Spleen (tissue), 7 donors: ENCODE results near the gene BMP6.

Experiments used
- POLR2A ChIP-seq, 3 donors: fragments of 450-650 bp; IDR thresholded peaks; one replicate each; pipeline ENCODE4 v1.5.1; 2017; ENCODE audit warnings: antibody characterized with exemption in 3 of 3, mild to moderate bottlenecking in 1 of 3
- TF ChIP-seq, protein P1 (sequence below), 11 experiments: fragments of 200-600 bp in 7 of 11; fragments of 450-650 bp in 4 of 11; sonication (generic) in 4 of 11; IDR thresholded peaks in 8 of 11; conservative IDR thresholded peaks in 3 of 11; 1 replicate in 7 of 11; 2 replicates in 4 of 11; pipeline versions ENCODE4 v1.4.0 to v1.8.0; 2016 to 2021; ENCODE audit warnings: antibody characterized with exemption in 11 of 11, inconsistent platforms in 4 of 11, mild to moderate bottlenecking in 1 of 11
- donor health status: DM: no; HTN: no; CAD: no; lungs with moderate emphysema.
- donor health status: DM: no; HTN: no; CAD: no.
- donor health status: DM: no; HTN: no; CAD: no.

- no peak for TF ChIP-seq POLR2A (IDR thresholded peaks at IDR 0.05)
- TF ChIP-seq, protein P1, sequence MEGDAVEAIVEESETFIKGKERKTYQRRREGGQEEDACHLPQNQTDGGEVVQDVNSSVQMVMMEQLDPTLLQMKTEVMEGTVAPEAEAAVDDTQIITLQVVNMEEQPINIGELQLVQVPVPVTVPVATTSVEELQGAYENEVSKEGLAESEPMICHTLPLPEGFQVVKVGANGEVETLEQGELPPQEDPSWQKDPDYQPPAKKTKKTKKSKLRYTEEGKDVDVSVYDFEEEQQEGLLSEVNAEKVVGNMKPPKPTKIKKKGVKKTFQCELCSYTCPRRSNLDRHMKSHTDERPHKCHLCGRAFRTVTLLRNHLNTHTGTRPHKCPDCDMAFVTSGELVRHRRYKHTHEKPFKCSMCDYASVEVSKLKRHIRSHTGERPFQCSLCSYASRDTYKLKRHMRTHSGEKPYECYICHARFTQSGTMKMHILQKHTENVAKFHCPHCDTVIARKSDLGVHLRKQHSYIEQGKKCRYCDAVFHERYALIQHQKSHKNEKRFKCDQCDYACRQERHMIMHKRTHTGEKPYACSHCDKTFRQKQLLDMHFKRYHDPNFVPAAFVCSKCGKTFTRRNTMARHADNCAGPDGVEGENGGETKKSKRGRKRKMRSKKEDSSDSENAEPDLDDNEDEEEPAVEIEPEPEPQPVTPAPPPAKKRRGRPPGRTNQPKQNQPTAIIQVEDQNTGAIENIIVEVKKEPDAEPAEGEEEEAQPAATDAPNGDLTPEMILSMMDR (IDR thresholded peaks at IDR 0.05 in 8 of 11, conservative IDR thresholded peaks at IDR 0.05 in 3 of 11): no peak
Observed at GRCh38 chr6:7865781-7866180, 139.9 kb downstream of the BMP6 start.
